Epithelial cell of prostate (primary cell): ENCODE measurements around the gene FXYD5.
"Not testable (repeated sequence)": the region's sequence is repeated elsewhere in the genome, so short reads cannot be mapped to it uniquely, and the experiment has no call there.

Experiments
- DNase-seq: peaks from one replicate; pipeline ENCODE4 v3.0.0-alpha.2; 2011; ENCODE audit warnings: low read depth, low spot score
- H3K27ac ChIP-seq: fragments of 450-650 bp; 2 replicates; pipeline ENCODE4 v1.5.1; 2017; ENCODE audit warnings: mild to moderate bottlenecking

Gene FXYD5

DNA sequence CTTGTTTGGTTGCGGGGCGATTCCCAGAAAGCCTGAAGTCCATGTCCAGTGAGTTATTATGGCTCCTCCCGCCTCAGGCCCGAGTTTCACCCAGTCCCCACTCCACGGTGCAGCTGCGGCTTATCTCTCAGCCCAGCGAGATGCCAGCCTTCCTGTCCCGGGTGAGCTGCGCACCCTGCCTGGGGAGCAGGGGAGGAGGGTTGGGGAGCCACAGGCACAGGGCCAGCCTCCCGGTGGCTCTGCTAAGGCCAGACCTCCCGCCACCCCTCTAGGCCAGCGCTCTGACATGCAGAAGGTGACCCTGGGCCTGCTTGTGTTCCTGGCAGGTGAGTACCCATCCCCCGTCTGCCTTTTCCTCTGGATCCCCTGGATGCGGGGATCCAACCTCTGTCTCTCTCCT is 35.4 kb upstream of the FXYD5 start:
- DNase-seq: no peak
- peak overlapping the region; percentile 90 for H3K27ac ChIP-seq

DNA sequence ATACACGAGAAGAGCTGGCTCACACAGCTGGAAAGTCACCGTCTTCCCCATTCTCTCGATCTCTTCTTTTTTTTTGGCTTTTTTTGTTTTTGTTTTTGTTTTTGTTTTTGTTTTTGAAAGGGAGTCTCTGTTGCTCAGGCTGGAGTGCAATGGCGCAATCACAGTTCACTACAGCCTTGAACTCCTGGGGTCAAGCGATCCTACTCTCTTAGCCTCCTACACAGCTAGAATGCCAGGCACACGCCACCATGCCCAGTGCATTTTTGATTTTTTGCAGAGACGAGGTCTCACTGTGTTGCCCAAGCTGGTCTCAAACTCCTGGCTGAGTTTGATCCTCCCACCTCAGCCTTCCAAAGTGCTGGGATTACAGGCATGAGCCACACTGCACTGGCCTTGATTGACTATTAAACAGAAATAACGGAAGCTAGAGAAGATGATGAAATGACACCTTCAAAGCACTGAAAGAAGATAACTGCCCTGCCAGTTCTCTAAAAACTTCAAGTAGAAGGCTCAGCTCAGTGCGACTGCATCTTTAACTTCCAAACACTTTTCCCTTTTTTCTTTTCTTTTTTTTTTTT is 34.9 kb upstream of the FXYD5 start:
- peak overlapping the region; percentile 90 for H3K27ac ChIP-seq
- no peak for DNase-seq

DNA sequence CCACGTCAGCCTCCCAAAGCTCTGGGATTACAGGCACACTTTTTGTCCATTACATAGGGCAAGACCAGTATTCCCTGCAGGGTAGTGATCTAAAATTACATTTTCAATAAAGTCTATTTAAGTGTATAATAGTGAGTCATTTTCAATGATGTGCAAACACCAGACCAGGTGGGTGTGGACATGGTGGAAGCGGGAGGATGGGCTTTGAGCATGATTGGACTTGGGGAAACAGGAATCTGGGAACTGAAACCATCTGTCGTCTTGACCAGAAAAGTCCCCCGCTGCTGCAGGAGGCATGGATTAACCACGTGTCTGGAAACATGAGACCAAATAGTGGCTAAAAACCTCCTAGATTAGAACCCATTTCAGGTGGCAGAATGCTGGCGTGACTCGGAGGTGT is 34.0 kb upstream of the FXYD5 start:
- H3K27ac ChIP-seq: peak overlapping the region; percentile 90
- DNase-seq: peak; percentile 82

DNA sequence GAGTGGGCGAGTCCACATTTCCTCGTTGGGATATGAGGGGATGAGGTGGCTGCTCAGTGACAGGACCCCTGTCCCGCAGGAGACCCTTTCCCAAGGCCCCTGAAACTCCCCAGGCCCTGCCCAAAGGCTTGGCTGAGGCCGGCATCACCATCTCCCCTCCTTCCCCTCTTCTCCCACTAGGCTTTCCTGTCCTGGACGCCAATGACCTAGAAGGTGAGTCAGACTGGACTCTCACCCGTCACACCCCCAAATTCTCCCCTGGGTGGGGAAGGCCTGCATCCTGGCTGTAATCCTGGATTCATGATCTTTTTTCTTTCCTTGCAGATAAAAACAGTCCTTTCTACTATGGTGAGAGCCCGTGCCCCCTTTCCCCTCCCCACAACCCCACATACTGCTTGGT is 33.6 kb upstream of the FXYD5 start:
- H3K27ac ChIP-seq: peak overlapping the region; percentile 90
- DNase-seq: no peak

DNA sequence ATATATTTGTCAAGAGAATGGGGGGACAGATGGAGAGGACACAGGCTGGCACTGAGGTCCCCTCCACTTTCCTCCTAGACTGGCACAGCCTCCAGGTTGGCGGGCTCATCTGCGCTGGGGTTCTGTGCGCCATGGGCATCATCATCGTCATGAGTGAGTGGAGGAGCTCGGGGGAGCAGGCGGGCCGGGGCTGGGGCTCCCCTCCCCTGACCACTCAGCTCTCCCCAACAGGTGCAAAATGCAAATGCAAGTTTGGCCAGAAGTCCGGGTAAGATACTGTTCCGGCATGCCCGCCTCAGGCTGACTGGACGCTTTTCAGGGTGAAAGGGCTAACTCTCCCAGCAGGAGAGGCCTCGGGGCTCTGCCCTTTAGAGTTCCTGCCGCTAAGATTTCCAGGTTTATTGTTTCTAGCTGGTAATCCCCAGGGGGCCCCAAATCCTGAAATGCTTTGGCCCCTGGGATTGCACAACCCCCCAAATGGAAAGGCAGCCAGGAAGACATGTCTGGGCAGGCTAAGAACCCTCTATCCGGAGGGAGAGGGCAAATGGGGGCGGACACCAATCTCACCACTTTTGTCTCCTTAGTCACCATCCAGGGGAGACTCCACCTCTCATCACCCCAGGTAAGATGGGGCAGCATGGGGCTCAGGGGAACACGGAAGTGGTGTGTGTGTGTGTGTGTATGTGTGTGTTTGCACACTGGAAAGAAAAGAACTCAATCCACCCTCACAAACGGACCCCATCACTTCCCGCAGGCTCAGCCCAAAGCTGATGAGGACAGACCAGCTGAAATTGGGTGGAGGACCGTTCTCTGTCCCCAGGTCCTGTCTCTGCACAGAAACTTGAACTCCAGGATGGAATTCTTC is 31.6 kb upstream of the FXYD5 start:
- no peak for DNase-seq
- H3K27ac ChIP-seq: peak overlapping the region; percentile 90

DNA sequence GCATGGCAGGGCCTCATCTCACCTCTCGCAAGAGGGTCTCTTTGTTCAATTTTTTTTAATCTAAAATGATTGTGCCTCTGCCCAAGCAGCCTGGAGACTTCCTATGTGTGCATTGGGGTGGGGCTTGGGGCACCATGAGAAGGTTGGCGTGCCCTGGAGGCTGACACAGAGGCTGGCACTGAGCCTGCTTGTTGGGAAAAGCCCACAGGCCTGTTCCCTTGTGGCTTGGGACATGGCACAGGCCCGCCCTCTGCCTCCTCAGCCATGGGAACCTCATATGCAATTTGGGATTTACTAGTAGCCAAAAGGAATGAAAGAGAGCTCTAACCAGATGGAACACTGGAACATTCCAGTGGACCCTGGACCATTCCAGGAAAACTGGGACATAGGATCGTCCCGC is 31.0 kb upstream of the FXYD5 start:
- no peak for DNase-seq
- H3K27ac ChIP-seq: peak overlapping the region; percentile 90

DNA sequence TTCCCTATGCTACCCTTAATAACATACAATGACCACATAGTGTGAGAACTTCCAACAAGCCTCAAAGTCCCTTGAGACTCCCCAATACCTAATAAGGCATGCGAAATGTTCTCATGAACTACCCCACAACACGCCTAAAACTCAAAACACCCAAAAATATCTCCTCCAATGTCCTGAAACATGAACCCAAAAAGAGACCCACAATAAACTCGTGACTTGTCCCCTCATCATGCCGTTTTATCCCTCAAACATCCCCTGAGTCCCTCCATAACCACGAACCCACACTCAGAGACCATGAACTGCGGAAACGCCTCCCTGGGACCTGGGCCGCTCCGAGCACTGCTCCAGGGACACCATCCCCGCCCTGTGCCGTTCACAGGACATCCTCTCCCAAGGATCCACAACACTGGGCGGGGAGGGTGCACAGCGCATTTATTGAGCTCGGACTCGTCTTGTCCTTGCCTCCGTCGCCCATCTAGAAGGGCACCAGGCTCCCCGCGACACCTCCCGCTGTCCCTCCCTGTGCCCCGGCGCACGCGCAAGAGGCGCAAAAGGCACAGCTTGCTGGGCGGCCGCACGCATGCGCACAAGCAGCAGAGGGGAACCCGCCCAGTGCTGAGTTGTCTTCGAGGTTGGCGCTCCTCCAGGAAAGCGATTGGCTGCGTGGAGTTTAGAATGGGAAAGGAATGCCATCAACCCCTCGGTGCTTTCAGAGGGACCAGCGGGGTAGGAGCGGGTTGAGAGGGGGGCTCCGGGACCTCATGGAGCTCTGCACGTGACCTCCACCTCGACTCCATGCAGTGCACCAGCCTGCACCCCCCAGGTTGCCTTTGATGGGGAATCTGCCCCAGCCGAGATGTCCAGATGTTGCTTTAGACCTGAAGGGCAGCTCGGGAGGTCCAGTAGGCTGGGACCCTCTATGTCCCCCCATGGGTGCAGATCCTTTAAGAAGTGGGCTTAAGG is 30.2 kb upstream of the FXYD5 start:
- peak overlapping the region; percentile 90 for H3K27ac ChIP-seq
- DNase-seq: peak; percentile 64

DNA sequence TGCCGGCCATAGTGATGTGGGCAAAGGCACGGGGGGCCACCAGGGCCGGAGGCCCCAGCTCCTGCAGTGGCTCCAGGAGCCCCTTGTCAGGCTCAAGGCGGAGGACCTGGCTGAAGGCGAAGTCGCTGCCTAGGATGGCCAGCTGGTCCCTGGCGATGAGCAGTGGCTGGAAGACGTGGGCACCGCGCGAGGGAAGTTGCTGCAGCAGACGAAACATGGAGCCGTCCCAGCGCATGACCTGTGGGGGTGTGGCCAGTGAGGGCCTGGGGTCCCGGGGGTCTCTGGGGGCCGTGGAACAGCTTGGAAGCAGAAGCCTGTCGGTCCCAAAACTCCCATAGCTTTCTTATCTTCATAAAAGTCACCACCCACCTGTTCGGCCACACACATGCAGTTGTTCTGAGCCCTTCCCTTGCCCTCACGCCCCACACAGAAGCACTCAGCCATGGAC is 29.2 kb upstream of the FXYD5 start:
- DNase-seq: no peak
- H3K27ac ChIP-seq: no peak overlapping the region

DNA sequence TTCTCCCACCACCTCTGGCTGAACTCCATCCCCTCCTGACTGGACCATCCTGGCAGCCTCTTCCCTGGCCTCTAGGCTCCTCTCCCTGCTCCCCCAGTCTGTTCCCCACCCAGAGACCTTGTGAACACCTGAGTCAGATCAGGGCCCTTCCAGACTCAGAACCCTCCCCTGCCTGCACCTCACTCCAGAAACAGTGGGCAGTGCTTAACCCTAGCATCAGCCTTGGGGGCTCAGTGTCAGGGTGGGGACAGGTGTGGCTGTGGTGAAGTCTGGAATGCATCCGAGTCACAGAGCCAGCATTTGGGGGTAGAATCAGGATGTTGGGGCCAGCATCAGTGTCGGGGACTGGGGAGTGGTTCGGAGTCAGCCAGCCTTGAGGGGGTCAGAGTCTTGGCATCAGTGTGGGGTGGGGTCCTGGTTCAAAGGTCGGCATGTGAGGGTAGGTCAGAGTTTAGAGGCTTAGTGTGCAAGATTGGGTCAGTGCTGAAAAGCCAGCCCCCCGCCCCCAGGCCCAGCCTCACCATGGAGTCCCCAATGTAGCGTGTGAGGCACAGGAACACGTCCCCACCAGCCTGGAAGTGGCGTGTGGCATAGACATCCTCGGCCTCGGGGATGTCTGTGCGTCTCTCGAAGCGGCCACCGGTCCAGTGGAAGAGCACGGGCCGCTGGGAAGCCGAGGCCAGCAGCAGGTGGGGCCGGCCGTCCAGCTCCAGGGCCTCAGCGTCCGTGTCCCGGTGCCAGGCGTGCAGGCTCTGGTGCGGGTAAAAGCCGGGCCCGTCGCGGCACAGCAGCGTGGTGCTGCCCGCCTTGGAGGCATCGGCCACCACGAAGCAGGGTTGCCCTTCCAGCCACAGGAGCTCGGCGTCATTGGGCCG is 28.5 kb upstream of the FXYD5 start:
- no peak for DNase-seq
- H3K27ac ChIP-seq: no peak overlapping the region

DNA sequence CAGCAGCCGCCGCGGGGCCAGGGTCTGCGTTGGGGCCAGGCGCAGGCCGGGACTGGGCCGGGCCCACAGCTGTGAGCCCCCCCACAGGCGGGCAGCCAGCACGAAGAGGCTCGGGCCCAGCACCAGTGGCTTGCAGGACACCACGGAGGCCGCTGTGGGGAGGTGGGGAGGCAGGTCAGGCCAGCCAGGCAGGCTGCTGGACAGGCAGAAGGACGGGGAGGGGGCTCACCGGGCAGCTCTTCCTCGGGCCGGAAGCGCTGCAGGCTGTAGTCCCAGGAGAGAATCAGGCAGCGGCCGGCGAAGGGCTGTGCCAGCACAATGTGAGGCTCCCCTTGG is 27.9 kb upstream of the FXYD5 start:
- no peak overlapping the region for H3K27ac ChIP-seq
- no peak for DNase-seq

DNA sequence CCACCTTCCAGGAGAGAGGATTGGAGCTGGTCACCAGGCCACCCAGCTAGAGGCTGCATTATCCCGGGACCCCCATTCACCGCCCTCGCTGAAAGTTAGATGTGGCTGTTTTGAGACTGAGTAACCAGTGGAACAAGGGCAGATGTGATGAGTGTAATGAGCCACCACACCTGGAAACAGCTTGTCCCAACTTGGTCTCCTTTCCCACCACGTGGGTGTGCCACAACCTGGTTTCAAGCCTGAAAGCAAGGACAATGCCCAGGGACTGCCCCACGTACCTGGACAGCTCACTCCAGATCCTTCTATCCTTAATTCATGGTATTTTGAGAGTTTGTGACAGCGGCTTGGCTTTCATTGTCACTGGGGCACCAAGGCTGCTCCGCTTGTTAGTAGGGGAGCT is 26.7 kb upstream of the FXYD5 start:
- DNase-seq: no peak
- H3K27ac ChIP-seq: peak overlapping the region; percentile 35

DNA sequence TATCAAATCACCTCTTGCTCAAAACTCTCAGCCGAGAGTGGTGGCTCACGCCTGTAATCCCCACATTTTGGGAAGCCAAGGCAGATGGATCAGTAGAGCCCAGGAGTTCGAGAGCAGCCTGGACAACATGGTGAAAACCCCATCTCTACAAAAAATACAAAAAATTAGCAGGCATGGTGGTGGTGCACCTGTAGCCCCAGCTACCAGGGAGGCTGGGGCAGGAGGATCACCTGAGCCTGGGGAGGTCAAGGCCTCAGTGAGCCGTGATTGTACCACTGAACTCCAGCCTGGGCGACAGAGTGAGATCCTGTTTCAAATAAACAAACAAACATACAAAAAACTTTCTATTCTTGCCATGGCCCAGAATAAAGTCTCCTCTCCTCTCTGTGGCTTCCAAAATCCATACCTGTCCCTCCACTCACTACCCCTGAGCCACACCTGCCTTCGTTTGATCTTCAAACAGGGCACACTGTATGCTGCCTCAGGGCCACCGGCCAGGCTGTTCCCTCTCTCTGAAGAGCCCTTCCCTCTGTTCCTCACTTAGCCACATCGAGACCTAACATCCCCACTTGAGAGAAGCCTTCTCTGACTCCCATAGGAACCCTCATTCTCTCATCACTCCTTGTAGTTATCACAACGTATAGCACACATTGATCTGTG is 26.0 kb upstream of the FXYD5 start:
- no peak for DNase-seq
- no peak overlapping the region for H3K27ac ChIP-seq

DNA sequence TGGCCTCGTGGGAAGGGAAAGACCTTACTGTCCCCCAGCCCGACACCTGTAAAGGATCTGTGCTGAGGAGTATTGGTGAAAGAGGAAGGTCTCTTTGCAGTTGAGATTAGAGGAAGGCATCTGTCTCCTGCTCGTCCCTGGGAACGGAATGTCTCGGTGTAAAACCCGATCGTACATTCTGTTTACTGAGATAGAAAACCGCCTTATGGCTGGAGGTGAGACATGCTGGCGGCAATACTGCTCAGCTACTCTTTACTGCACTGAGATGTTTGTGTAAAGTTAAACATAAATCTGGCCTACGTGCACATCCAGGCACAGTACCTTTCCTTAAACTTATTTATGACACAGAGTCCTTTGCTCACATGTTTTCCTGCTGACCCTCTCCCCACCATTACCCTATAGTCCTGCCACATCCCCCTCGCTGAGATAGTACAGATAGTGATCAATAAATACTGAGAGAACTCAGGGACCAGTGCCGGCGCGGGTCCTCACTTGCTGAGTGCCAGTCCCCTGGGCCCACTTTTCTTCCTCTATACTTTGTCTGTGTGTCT is 24.7 kb upstream of the FXYD5 start:
- DNase-seq, H3K27ac ChIP-seq: not testable (repeated sequence)

DNA sequence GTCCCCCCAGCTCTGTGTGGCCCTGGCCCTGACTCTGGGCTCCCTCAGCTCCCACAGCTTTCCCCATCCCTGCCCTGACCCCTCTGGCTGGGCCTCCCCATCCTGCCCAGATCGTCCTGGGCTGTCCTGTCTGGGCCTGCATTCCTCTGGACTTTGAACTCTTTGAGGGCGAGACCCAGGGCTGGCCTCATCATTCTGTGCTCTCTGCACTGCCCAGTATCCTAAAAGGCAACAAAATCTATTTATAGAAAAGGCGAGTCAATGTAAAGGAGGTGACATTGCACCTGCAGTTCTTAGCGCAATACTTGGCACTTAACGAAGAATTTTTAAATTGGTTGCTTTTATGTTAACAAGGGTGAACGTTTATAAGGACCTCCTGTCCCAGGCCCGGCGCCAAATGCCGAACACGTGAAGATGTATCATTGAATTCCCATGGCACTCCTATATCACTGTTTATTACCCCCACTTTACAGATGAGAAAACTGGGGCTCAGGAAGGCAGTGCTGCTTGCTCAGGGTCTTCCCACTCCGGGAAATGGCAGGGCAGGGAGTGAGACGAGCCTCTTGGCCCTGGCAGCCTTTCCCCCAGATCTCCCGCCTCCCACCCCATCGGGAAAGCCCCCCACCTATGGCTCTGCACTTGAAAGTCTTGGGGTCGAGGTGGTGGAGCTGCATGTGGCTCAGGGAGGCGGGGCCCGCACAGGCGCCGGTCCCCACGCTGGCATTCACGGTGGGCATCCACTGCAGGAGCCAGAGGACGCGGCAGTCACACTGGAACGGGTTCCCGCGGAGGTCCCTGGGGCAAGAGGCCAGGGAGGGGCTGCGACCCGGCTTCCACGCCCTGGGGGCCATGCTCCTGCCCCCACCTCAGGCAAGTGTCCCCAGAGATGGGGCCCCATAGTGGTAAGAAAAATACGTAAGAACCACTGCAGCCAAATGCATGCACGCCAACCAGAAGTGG is 23.5 kb upstream of the FXYD5 start:
- DNase-seq: no peak
- no peak overlapping the region for H3K27ac ChIP-seq

DNA sequence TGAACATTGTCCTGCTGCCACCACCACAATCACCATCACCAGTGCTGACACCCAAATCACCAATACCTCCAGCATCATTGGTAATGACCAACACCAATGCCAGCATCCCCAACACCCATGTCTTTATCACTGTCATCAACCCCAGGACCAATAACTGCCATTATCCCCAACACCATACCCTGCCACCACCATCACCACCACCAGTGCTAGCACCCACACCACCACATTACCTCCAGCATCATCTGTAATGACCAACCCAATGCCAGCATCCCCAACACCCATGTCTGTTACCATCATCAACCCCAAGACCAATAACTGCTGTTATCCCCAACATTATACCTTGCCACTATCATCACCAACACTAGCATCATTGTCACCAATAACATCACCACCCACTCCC is 22.3 kb upstream of the FXYD5 start:
- DNase-seq: no peak
- no peak overlapping the region for H3K27ac ChIP-seq

DNA sequence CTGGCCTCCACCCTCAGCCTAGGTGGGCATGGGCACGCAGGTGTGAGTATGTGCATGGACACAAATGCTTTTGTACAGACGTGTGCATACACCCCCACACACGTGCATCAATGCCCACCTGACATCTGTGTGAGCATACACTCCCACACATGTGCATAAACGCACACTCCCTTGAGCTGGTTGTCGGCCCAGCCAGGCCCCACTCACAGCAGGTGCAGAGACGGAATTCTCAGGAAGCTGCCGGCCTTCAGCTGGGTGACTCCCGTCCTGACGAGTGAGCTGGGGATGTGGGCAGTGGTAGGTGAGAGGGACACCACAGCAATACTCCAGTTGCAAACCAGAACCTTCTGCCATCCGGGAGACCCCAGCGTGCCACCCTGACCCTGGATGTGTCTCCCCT is 20.7 kb upstream of the FXYD5 start:
- no peak for DNase-seq
- no peak overlapping the region for H3K27ac ChIP-seq

DNA sequence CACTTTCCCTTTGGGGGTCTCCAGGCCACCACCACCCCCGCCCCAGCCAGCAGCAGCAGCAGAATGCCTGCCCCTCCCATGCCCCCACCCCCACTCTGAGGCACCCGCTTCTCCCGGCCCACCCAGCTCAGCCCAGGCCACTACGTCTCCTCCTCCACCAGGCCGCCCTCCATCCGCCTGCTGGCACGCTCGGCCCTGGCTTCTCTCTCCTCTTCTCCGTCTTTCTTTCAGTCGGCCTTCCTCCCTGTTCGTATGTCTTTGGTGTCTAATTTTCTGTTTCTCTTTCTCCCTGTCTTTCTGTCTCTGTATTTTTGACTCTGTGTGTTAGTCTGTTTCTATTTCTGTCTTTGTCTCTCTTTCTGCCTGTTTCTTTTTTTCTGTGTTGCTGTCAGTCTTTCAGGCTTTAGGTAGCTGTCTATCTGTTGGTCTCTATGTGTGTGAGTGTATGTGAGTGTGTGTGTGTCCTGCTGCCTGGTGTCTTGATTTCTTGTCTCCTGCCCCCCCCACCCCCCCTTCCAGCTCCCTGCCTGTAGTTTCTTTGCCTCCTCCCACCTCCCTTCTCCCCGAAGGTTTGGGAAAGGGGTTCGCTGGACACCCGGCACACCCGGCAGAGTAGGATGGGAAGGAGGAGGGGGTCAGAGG is 19.8 kb upstream of the FXYD5 start, which contains the start of gene LGI4:
LGI4 (minus strand) TSS at position 459 of the 642 bp plus-strand sequence; CDS start at position 80, 379 bp downstream.
- no peak for DNase-seq
- no peak within 1 kb of the TSS for H3K27ac ChIP-seq
